ENCODE measurements around the gene NUDT9.
"Not testable (repeated sequence)": the region's sequence is repeated elsewhere in the genome, so short reads cannot be mapped to it uniquely, and the experiment has no call there.

NUDT9 gene

GRCh38 chr4:87388901-87389300 lies 33.5 kb upstream of the NUDT9 start:
- H3K4me3 ChIP-seq (replicated peaks; ENCODE audit: low read depth, low read length) = no peak overlapping the region
- no peak for DNase-seq (ENCODE audit: extremely low read depth, low read depth)
- no peak for TF ChIP-seq CTCF (IDR thresholded peaks at IDR 0.05; ENCODE audit: low read depth, low read length, missing control alignments)

DNA sequence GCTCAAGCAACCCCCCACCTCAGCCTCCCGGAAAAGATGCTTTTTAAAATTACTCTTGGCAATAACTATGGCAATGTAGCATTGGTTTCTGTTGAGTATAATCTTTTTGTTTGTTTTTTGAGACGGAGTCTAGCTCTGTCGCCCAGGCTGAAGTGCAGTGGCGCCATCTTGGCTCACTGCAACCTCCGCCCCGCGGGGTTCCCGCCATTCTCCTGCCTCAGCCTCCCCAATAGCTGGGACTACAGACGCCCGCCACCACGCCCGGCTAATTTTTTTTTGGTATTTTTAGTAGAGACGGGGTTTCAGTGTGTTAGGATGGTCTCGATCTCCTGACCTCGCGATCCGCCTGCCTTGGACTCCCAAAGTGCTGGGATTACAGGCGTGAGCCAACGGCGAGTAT lies 32.3 kb upstream of the NUDT9 start:
- not testable (repeated sequence) for DNase-seq (ENCODE audit: extremely low read depth, low read depth)

GRCh38 chr4:87390551-87390890 lies 31.9 kb upstream of the NUDT9 start:
- peak overlapping the region; percentile 61 for H3K4me3 ChIP-seq (replicated peaks; ENCODE audit: low read depth, low read length)
- no peak for DNase-seq (ENCODE audit: extremely low read depth, low read depth)
- TF ChIP-seq CTCF (IDR thresholded peaks at IDR 0.05; ENCODE audit: low read depth, low read length, missing control alignments) = no peak

More for the DNA sequence above, 32.3 kb upstream of the NUDT9 start:
- H3K4me3 ChIP-seq (replicated peaks; ENCODE audit: low read depth, low read length) = peak overlapping the region; percentile 61

- DNase-seq (ENCODE audit: extremely low read depth, low read depth) = peak; percentile 87
- TF ChIP-seq CTCF (IDR thresholded peaks at IDR 0.05; ENCODE audit: low read depth, low read length, missing control alignments) = peak; percentile 9
- peak within 1 kb of the TSS; percentile 61 for H3K4me3 ChIP-seq (replicated peaks; ENCODE audit: low read depth, low read length)
Observed at GRCh38 chr4:87390891-87391575, 31.3 kb upstream of the NUDT9 start, which contains the start of gene HSD17B11. Gene HSD17B11 (minus strand): TSS chr4:87391188. CDS start chr4:87391070, 118 bp downstream.

GRCh38 chr4:87391576-87392054 lies 30.8 kb upstream of the NUDT9 start:
- no peak for DNase-seq (ENCODE audit: extremely low read depth, low read depth)
- H3K4me3 ChIP-seq (replicated peaks; ENCODE audit: low read depth, low read length) = peak overlapping the region; percentile 61
- TF ChIP-seq CTCF (IDR thresholded peaks at IDR 0.05; ENCODE audit: low read depth, low read length, missing control alignments) = no peak

- TF ChIP-seq CTCF (IDR thresholded peaks at IDR 0.05; ENCODE audit: low read depth, low read length, missing control alignments) = no peak
- no peak overlapping the region for H3K4me3 ChIP-seq (replicated peaks; ENCODE audit: low read depth, low read length)
- DNase-seq (ENCODE audit: extremely low read depth, low read depth) = no peak
Observed at GRCh38 chr4:87392183-87392582, 30.2 kb upstream of the NUDT9 start.

- DNase-seq (ENCODE audit: extremely low read depth, low read depth); H3K4me3 ChIP-seq (replicated peaks; ENCODE audit: low read depth, low read length): not testable (repeated sequence)
Observed at GRCh38 chr4:87395073-87395472, 27.3 kb upstream of the NUDT9 start.

- DNase-seq (ENCODE audit: extremely low read depth, low read depth); H3K4me3 ChIP-seq (replicated peaks; ENCODE audit: low read depth, low read length): not testable (repeated sequence)
Observed at GRCh38 chr4:87395851-87396250, 26.5 kb upstream of the NUDT9 start.
